ENCODE data around the gene S100A5.

The S100A5 gene

DNA sequence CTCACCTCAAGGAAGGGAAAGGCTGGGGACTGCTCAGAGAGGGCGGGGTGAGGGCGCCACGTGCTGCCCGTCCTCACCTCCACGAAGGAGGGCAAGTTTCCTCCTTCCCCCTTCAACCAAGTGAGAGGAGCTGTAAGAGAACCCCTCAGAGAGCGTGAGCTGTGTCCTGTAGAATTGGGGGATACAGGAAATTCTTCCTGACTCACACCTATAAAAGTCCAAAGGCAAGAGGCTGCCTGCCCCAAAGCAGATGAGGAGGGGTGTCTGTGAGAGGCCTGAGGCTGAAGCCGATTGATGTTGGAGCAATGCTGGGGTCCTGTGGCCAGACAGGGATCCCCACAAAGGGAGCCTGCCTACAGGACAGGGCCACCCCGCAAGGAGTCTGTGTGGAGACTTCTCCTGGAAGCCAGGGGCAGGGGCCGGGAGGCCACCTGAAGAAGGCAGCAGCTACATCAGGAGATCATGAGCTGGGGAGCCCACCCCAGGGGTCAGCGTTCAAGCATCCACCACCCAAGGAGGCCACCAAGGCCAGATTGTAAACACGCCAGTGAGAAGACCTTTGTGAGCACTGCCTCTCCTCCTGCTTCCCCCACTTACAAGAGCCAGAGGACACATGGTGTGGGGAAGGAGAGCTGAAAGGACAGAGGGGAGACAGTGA, 32.7 kb downstream of the S100A5 start:
- Histone ChIP-seq H3K79me2 (ENCODE audit: control insufficient read depth, low read length) (no peaks in the 10 kb centered on the region), H3K27ac (ENCODE audit: low read depth, low read length) (no peak overlapping the region), H3K27me3 (ENCODE audit: control insufficient read depth, low read length) (peaks cover 3% of the 10 kb centered on the region; the same call in 1 of the 2 replicates), H3K4me1 (ENCODE audit: control insufficient read depth, low read length) (peaks cover 5% of the 10 kb centered on the region; the same call in 1 of the 2 replicates), H3K4me2 (ENCODE audit: low read length) (no peak overlapping the region), H3K9me2 (replicated peaks; ENCODE audit: control insufficient read depth, low read length) (no peaks in the 10 kb centered on the region), H3K4me3 (ENCODE audit: low read length) (no peak overlapping the region), H4K20me1 (ENCODE audit: control insufficient read depth, insufficient read depth, low read depth, low read length) (no peaks in the 10 kb centered on the region), H3F3A (ENCODE audit: control insufficient read depth, insufficient read depth) (no peaks in the 10 kb centered on the region), H3K36me3 (ENCODE audit: control insufficient read depth, low read length) (no peaks in the 10 kb centered on the region), H3K9me3 (ENCODE audit: control insufficient read depth, insufficient read depth, low read length) (no peaks in the 10 kb centered on the region)
- TF ChIP-seq, protein P1, sequence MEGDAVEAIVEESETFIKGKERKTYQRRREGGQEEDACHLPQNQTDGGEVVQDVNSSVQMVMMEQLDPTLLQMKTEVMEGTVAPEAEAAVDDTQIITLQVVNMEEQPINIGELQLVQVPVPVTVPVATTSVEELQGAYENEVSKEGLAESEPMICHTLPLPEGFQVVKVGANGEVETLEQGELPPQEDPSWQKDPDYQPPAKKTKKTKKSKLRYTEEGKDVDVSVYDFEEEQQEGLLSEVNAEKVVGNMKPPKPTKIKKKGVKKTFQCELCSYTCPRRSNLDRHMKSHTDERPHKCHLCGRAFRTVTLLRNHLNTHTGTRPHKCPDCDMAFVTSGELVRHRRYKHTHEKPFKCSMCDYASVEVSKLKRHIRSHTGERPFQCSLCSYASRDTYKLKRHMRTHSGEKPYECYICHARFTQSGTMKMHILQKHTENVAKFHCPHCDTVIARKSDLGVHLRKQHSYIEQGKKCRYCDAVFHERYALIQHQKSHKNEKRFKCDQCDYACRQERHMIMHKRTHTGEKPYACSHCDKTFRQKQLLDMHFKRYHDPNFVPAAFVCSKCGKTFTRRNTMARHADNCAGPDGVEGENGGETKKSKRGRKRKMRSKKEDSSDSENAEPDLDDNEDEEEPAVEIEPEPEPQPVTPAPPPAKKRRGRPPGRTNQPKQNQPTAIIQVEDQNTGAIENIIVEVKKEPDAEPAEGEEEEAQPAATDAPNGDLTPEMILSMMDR (IDR thresholded peaks at IDR 0.05; ENCODE audit: low read depth, low read length, poor library complexity, severe bottlenecking): no peak
- no peak for TF ChIP-seq EZH2phosphoT487 (IDR thresholded peaks at IDR 0.05; ENCODE audit: borderline replicate concordance, low read length)

DNA sequence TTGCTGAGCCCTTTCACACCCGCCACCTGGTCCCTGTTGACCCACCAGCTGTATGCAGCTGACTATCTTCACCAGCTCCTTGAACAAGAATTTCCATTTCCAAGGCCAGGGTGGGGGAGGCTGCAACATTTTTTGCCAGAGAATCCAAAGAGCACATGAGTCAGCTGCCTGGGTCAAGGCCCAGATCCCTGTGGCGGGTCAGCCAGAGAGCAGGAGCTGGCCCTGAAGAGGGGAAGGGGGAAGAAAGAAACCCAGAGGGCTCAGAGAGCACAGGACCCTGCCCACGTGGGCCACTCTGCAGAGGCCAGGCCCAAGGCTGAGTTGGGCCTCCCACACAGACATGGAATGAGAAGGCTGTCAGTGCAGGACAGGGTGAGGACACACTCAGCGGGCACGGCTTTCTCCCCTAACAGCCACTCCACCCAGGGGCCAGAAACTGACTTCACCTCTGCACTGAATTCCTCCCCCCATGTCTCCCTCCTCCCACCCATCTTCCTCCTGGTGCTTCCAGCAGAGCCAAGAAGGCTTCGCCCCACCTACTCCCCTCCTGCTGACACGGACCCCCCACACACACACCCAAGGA, 33.8 kb downstream of the S100A5 start:
- Histone ChIP-seq H3K4me1 (ENCODE audit: control insufficient read depth, low read length) (peaks cover 5% of the 10 kb centered on the region; the same call in 1 of the 2 replicates), H3K79me2 (ENCODE audit: control insufficient read depth, low read length) (no peaks in the 10 kb centered on the region), H3K27ac (ENCODE audit: low read depth, low read length) (no peak overlapping the region), H3K9me3 (ENCODE audit: control insufficient read depth, insufficient read depth, low read length) (no peaks in the 10 kb centered on the region), H3K4me3 (ENCODE audit: low read length) (no peak overlapping the region), H3F3A (ENCODE audit: control insufficient read depth, insufficient read depth) (no peaks in the 10 kb centered on the region), H3K36me3 (ENCODE audit: control insufficient read depth, low read length) (no peaks in the 10 kb centered on the region), H3K27me3 (ENCODE audit: control insufficient read depth, low read length) (peaks cover 3% of the 10 kb centered on the region; the same call in 1 of the 2 replicates), H4K20me1 (ENCODE audit: control insufficient read depth, insufficient read depth, low read depth, low read length) (no peaks in the 10 kb centered on the region), H3K4me2 (ENCODE audit: low read length) (no peak overlapping the region), H3K9me2 (replicated peaks; ENCODE audit: control insufficient read depth, low read length) (no peaks in the 10 kb centered on the region)
- no peak for TF ChIP-seq EZH2phosphoT487 (IDR thresholded peaks at IDR 0.05; ENCODE audit: borderline replicate concordance, low read length)
- TF ChIP-seq, protein P1 (IDR thresholded peaks at IDR 0.05; ENCODE audit: low read depth, low read length, poor library complexity, severe bottlenecking): no peak

DNA sequence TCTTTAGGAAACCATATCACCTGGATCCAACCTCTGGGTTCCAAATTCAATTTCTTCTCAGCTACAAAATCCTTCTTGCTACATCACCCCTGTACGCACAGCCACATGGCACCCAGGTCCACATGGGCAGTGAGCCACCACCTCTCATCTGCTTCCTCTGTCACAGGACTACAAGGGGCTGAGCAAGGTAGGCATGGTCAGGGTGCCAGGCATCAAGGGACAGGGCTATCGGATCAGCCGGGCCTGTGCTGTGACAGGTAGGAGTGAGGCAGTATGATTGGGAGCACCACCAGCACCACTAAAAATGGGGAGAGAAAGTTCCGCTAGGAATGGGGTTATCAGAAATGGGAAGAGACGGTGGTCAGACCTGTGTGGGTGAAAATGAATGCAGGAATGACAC, 34.3 kb downstream of the S100A5 start:
- Histone ChIP-seq H3K9me3 (ENCODE audit: control insufficient read depth, insufficient read depth, low read length) (no peaks in the 10 kb centered on the region), H3K36me3 (ENCODE audit: control insufficient read depth, low read length) (no peaks in the 10 kb centered on the region), H3K27ac (ENCODE audit: low read depth, low read length) (no peak overlapping the region), H3K4me1 (ENCODE audit: control insufficient read depth, low read length) (peaks cover 5% of the 10 kb centered on the region; the same call in 1 of the 2 replicates), H3K27me3 (ENCODE audit: control insufficient read depth, low read length) (peaks cover 5% of the 10 kb centered on the region; the same call in 1 of the 2 replicates), H3K4me3 (ENCODE audit: low read length) (no peak overlapping the region), H3K79me2 (ENCODE audit: control insufficient read depth, low read length) (no peaks in the 10 kb centered on the region), H3F3A (ENCODE audit: control insufficient read depth, insufficient read depth) (no peaks in the 10 kb centered on the region), H3K4me2 (ENCODE audit: low read length) (no peak overlapping the region), H4K20me1 (ENCODE audit: control insufficient read depth, insufficient read depth, low read depth, low read length) (no peaks in the 10 kb centered on the region), H3K9me2 (replicated peaks; ENCODE audit: control insufficient read depth, low read length) (no peaks in the 10 kb centered on the region)
- TF ChIP-seq EZH2phosphoT487 (IDR thresholded peaks at IDR 0.05; ENCODE audit: borderline replicate concordance, low read length): no peak

DNA sequence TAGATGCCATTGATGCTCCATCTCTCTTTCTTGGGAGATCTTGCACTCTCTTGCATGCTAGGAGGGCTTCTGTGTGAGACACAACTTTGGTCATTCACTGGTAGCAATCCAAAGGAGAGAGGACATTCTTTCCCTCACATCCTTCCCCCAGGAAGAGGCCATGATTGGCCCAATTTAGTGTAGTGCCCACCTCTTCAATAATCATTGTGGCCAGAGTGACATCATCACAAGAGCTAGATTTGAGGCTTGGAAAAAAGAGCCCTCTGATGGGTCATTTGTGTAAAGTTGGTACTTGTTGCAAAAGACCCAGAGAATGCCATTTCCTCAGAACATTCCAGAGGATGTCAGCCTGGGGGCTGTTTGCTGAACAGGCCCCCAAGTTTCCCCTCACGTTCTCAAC, 35.2 kb downstream of the S100A5 start:
- no peak overlapping the region for H3K4me2 ChIP-seq (ENCODE audit: low read length)
- H3K4me1 ChIP-seq (ENCODE audit: control insufficient read depth, low read length): no peaks in the 10 kb centered on the region
- H3K9me3 ChIP-seq (ENCODE audit: control insufficient read depth, insufficient read depth, low read length): no peaks in the 10 kb centered on the region
- H3K27me3 ChIP-seq (ENCODE audit: control insufficient read depth, low read length): peaks cover 5% of the 10 kb centered on the region; the same call in 1 of the 2 replicates
- H4K20me1 ChIP-seq (ENCODE audit: control insufficient read depth, insufficient read depth, low read depth, low read length): no peaks in the 10 kb centered on the region
- no peaks in the 10 kb centered on the region for H3K79me2 ChIP-seq (ENCODE audit: control insufficient read depth, low read length)
- H3F3A ChIP-seq (ENCODE audit: control insufficient read depth, insufficient read depth): no peaks in the 10 kb centered on the region
- H3K27ac ChIP-seq (ENCODE audit: low read depth, low read length): no peak overlapping the region
- H3K9me2 ChIP-seq (replicated peaks; ENCODE audit: control insufficient read depth, low read length): no peaks in the 10 kb centered on the region
- no peaks in the 10 kb centered on the region for H3K36me3 ChIP-seq (ENCODE audit: control insufficient read depth, low read length)
- H3K4me3 ChIP-seq (ENCODE audit: low read length): no peak overlapping the region
- TF ChIP-seq, protein P1 (IDR thresholded peaks at IDR 0.05; ENCODE audit: low read depth, low read length, poor library complexity, severe bottlenecking): no peak
- no peak for TF ChIP-seq EZH2phosphoT487 (IDR thresholded peaks at IDR 0.05; ENCODE audit: borderline replicate concordance, low read length)

Measured in DOHH2 (cell line).